Measurements from ENCODE around the gene STRADB.
"Not testable (repeated sequence)": the region's sequence is repeated elsewhere in the genome, so short reads cannot be mapped to it uniquely, and the experiment has no call there.

Gene STRADB

DNA sequence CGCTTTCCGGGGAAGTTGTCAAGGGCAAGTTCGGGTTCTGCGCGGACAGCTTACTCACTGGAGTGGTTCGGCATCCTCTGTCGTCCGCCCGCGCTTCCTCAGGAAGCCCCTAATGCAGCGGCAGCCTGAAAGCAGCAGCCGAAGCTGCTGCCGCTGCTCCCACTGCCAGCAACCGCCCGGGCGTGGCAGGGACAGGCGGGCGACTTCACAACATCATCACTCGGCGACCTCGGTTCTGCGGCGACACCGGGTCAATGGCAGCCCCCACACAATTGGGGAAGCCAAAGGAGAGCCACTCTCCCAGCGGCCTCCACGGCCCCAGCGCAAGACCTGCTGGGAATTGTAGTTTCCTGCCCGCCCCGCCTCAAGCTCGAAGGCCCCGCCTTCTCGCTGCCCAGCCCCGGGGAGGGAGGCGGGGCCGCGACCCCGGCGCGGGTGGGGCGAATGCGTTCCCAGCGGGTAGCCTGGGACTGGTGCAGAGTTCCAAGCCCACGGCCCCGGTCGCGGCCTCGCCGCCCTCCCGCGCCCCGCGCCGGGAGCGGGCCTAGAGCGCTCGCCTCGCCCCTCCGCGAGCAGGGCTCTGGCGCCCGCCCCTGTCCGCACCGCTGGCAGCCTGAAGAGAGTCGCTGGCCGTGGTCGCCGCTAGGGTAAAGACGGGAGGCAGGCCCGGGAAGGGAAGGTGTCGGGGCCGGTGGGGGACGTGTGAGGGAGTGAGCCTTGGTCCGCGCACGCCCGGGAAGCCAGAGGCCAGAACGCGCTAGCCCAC, at the start of gene STRADB, which contains the start of gene TRAK2:
TSS of gene STRADB (plus strand) at position 449 of the 766 bp plus-strand sequence. CDS start 3,101 bp downstream, outside the sequence.
TSS of gene TRAK2 (minus strand) at position 167 of the 766 bp plus-strand sequence. CDS start 30,951 bp downstream, outside the sequence.
- peak; percentile 57 for DNase-seq (ENCODE audit: low read depth)

- DNase-seq (ENCODE audit: low read depth): no peak
Observed at GRCh38 chr2:201401815-201402214, 49.7 kb upstream of the STRADB start.

- DNase-seq (ENCODE audit: low read depth): peak; percentile 30
Observed at GRCh38 chr2:201402651-201403562, 48.6 kb upstream of the STRADB start.

DNA sequence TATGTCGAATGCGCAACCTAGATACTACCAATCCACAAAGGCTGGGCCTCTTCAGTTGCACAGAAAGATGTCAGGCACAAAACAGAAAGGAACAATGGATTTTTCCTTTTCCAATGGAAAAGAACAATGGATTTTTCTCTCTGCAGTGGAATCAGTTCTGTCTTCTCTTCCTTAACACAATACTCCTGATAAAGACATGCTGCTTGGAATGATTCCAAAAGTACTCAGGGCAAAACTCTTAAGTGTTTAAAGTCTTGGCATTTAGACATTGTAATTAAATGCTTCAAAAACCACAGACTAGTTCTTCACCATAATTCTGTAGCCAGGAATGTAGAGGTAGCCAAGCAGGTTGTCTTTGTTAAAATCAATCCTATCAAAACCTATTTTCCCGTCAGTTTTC, 47.7 kb upstream of the STRADB start:
- DNase-seq (ENCODE audit: low read depth): no peak

DNA sequence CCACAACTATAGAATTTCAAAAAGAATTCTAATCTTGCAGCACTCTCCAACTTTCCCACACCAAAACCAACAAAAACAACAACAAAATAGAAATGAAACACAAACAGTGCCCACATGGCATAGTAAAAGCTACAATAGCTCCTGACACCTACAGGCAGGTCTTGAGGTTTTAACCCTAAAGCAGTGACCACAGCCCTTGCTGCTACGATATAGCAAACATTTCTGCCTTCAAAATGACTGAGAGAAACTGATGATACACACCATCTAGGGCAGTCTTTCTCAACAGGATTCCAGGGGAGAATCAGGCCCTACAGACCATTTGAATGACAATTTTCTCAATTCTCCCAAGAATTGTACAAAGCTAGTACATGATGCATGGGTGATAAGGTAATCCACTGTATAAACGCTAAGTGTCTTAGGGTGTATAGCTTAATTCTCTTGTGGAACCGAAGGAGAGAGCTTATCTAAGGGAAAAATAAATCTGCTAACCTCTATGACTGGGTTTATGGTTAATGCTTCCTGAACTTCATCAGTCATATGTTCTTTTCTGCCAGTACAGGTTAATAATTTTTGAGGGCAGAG, 46.8 kb upstream of the STRADB start:
- DNase-seq (ENCODE audit: low read depth): no peak

- DNase-seq (ENCODE audit: low read depth): peak; percentile 53
Observed at GRCh38 chr2:201406077-201406662, 45.4 kb upstream of the STRADB start.

DNA sequence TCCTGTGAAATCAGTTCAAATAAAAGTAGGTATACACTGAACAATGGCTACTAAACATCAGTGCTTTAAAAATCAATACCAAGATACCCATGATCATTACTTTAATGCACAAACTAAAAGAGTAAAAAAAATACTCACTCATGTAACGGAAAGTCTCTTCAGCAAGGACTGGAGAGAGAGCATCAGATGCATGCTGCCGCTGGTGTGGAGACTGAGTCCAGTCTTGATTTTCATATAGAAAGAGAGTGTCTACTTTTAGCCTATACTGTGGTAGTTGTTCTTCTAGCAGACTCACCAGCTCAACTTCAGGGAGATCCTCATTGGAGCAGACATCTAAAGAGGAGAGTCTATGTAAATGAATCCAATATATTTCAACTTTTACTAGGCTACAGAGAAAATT, 44.3 kb upstream of the STRADB start:
- DNase-seq (ENCODE audit: low read depth): no peak

GRCh38 chr2:201408931-201409330, 42.6 kb upstream of the STRADB start:
- no peak for DNase-seq (ENCODE audit: low read depth)

GRCh38 chr2:201411421-201411820, 40.1 kb upstream of the STRADB start:
- no peak for DNase-seq (ENCODE audit: low read depth)

- no peak for DNase-seq (ENCODE audit: low read depth)
Observed at GRCh38 chr2:201413143-201413542, 38.4 kb upstream of the STRADB start.

- DNase-seq (ENCODE audit: low read depth): no peak
Observed at GRCh38 chr2:201413552-201413951, 38.0 kb upstream of the STRADB start.

DNA sequence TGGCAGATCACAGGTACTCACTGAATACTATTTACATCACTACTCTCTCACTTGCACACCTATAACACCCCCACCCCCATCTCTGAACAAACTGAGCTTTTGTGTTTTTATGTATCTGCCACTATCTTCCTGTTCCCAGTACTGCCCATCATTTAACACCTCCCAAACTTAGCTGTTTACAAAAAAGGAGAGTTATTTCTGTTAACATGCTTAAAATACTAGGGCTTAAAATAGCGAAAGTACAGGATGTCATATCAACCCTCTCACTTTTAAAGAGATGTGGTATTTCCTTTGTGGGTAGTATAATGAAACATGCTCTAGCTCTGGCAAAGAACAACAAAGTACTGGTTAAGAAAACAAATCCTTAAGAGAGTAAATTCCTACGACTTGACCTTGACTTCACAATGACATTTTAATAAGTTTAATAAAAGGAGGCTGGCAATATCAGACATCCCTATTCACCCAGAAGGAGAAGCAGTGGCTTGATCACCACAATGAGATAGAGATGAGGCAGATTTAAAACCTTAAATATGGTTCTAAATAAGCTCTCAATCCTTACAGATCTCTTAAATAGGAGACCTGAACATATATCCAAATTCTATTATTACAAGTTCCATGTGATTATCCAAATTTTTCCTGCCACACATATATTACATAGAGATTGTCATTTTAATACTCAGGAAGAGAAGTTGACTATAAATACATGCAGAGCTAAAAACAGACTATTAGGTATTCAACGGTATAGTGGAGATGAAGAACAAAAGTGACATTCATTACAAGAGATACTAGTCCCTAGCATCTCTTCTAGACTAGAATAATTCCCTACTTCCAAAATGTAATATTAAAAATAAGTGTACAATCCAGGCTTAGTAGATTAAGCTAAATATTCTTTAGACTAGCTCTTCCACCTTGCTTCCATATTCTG, 37.2 kb upstream of the STRADB start:
- peak; percentile 53 for DNase-seq (ENCODE audit: low read depth)

GRCh38 chr2:201415149-201415548, 36.4 kb upstream of the STRADB start:
- no peak for DNase-seq (ENCODE audit: low read depth)

GRCh38 chr2:201419057-201419635, 32.4 kb upstream of the STRADB start:
- no peak for DNase-seq (ENCODE audit: low read depth)

DNA sequence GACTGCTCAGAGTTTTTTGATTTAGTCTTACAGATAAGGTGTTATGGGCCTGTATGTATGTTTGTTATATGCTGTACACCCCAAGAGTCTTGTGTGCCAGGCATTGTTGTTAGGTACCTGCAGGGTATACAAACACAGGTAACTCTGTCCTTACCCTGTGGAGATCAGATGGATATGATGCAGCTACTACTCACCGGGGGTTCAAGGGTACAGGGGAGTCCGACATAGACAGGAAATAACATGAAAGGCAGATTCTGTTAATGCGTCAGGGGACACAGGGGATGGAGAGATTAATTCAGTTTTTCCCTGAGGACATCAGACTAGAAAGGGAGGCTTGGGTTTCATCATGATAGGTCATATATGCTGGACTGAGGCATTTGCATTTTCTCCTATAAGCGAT, 31.6 kb upstream of the STRADB start:
- no peak for DNase-seq (ENCODE audit: low read depth)

DNA sequence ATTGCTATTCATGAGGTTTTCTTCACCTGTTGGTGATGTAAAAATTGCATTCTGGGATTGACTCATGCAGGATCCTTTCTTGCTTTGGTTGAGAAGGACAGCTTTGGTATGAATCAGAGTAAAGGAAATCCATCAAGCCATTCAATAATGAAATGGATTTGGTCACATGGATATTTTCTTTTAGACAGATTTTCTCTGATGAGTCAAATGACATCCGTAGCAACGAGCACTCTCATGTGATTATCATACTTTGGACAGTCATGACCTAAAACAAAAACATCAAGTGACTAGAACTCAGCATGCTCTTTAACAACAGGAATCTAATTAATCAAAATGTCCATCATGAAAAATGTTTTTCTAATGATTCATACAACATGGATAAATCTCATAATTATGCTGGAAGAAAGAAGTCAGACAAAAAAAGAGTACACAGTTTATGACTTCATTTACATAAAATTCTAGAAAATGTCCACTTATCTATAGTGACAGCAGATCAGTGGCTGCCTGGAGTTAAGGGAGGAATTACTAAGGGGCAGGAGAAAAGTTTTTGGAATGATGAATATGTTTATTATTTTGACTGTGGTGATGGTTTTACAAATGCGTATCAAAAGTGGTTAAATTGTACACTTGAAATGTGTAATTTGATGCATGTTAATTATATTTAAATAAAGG, 31.0 kb upstream of the STRADB start:
- DNase-seq (ENCODE audit: low read depth): peak; percentile 55

DNA sequence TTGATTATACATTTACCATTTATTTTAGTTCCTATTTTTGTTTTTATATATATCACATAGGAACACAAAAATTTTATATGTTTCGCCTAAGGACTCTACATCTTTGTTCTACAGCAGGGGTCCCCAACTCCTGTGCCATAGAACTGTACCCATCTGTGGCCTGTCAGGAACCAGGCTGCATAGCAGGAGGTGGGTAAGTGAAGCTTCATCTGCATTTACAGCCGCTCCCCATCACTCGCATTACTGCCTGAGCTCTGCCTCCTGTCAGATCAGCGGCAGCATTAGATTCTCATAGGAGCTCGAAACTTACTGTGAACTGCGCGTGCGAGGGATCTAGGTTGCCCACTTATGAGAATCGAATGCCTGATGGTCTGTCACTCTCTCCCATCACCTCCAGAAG, 25.6 kb upstream of the STRADB start:
- DNase-seq (ENCODE audit: low read depth): no peak

DNA sequence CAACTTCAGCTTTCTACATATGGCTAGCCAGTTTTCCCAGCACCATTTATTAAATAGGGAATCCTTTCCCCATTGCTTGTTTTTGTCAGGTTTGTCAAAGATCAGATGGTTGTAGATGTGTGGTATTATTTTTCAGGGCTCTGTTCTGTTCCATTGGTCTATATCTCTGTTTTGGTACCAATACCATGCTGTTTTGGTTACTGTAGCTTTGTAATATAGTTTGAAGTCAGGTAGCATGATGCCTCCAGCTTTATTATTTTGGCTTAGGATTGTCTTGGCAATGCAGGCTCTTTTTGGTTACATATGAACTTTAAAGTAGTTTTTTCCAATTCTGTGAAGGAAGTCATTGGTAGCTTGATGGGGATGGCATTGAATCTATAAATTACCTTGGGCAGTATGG, 23.2 kb upstream of the STRADB start:
- DNase-seq (ENCODE audit: low read depth): not testable (repeated sequence)

DNA sequence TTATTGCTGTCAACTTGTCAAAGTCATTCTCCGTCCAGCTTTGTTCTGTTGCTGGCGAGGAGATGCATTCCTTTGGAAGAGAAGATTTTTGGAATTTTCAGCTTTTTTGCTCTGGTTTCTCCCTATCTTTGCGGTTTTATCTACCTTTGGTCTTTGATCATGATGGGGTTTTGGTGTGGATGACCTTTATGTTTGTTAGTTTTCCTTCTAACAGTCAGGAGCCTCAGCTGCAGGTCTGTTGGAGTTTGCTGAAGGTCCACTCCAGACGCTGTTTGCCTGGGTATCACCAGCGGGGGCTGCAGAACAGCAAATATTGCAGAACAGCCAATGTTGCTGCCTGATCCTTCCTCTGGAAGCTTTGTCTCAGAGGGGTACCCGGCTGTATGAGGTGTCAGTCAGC, 21.7 kb upstream of the STRADB start:
- DNase-seq (ENCODE audit: low read depth): not testable (repeated sequence)

- DNase-seq (ENCODE audit: low read depth): not testable (repeated sequence)
Observed at GRCh38 chr2:201430322-201430721, 21.2 kb upstream of the STRADB start.
